T follicular helper cell (primary cell): ENCODE results near the gene FGFBP2.
"Not testable (repeated sequence)": the region's sequence is repeated elsewhere in the genome, so short reads cannot be mapped to it uniquely, and the experiment has no call there.

Experiments used
- DNase-seq: peaks from one replicate; pipeline ENCODE4 v3.0.0-alpha.2; 2020; ENCODE audit warnings: low read depth

Gene FGFBP2

DNA sequence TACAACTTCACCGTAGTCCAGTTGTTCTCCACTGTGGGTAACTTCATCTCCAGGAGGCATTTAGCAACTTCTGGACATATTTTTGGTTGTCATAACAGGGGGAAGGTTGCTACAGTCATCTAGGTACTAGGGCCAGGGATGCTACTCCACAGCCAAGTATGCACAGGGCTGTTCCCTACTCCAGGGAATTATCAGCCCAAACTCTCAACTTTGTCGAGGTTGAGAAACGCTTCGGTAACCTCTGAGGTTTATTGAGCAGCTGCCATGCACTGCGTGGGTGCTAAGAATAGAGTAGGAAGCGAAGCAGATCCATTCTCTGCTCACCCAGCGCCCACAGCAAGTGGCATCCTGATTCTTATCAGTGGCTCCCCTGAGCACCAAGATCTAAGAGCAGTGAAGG, 32.7 kb downstream of the FGFBP2 start:
- no peak for DNase-seq

DNA sequence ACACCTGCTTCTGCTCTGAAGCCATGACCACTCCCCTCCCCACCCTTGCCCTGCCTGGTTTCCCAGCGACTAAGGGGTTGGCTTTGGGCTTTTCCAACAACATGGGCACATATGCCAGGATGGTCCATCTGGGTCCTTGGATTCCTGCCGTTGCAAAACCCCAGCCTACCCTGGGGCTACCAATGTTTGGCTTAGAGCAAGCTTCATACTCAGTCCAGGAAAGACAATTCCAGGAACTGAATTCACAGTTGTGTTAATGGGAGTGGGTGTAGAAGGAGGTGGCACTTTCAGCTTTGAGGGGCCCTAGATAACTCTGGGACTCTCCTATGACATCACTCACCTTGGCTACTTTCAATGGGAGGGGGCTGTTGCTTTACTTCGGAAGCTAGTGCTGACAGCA, 33.4 kb downstream of the FGFBP2 start:
- no peak for DNase-seq

DNA sequence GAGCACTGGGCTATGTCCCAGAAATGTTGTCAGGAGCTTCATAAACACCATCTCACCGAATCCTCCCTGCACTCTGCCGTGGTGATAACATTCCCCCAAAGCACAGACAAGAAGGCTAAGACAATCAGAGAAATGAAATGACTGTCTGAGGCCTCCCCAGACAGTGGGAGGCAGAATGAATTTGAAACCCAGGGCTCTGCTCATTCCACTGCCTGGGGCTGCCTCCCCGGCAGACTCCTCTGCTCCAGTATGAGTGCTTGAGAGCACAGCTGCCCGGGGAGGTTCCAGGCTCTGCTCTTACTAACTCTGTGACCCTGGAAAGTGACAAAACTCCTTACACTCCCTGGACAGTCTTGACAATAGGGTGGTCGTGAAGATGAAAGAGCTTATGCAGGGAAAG, 34.1 kb downstream of the FGFBP2 start:
- no peak for DNase-seq

DNA sequence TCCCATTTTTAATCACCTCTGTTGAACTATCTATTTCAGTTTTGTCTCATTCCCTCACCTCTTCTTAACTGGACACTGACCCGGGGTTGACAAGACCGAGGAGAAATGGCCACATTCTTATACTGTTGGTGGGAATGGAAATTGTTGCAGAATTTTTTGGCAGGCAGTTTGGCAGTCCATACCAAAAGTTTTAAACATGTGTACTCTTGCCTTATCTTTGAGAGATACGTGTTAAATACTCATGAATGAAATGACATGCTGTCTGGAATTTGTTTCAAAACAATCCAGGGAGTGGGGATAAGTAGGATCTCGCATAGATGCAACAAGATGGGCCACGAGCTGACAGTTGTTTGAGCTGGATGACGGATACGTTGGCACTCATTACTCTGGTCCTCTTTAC, 36.5 kb downstream of the FGFBP2 start:
- DNase-seq, result no peak

DNA sequence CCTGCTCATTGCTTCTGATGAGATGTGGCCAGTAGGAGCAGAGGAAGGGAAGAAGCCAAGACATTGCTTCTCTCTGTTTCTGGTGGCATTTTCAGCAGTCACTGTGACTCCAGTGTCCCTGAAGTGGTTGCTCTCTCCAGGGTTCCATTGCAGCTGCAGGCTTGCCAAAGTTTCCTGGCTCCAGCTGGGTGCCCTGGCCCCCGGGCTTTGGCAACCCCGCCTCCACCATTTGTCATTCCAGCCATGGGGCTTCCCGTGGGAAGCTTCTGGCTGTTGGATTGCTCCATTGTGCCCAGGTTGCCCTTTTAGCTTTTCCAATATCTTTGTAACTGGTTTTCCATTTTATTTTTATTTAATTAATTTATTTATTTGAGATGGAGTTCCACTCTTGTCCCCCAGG, 37.1 kb downstream of the FGFBP2 start:
- DNase-seq, result no peak

DNA sequence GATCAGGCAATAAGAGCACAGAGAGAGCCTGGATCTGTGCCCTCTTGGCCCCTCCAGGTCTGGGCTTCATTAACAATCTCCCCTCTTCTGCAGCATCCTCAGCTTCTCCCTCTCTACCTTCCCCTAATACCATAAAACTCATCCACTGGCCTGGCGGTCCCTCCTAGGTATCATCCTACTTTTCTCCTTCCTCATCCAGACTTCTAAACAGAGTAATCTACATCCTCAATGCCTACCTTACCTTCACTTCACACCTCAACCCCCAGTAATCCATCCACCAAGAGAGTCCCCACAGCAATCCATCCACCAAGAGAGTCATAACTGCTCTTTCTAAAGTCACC, 41.4 kb downstream of the FGFBP2 start:
- DNase-seq, result no peak

DNA sequence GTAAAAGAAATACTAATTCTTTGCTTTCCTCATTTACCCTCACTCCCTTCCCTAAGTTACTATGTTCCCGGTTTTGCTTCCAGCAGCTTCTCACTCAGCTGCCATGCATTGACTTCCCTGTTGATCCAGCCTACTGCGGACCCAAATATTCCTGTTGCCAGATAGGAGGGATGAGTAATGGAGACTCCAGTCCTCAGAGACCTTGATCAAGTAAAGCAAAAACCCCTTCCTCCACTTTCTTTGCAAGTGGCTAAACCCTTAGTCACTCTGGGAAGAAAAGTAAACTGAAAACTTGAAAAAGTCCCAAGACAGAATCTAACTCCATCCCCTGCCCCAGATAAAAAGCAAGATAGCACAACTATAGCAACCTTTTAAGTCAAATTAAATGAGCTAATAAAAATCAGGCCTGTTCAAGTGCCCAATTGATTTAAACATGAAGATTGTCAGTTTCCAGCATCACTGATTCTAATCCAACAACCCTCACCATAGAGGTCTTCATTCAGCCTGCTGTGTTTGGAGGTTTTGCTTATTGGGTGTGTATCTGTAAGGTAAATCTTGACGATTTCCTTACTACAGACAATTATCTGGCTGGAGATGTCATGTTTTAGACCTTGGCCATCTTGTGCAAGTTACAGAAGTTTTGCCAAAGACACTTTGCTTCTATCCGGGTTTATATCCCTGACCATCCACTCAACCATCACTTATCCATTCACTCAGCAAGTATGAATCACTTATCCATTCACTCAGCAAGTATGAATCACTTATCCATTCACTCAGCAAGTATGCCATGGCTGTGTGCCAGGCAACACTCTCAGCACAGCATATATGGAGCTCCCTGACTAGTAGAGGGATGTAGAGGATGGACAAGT, 42.0 kb downstream of the FGFBP2 start:
- DNase-seq, result no peak

DNA sequence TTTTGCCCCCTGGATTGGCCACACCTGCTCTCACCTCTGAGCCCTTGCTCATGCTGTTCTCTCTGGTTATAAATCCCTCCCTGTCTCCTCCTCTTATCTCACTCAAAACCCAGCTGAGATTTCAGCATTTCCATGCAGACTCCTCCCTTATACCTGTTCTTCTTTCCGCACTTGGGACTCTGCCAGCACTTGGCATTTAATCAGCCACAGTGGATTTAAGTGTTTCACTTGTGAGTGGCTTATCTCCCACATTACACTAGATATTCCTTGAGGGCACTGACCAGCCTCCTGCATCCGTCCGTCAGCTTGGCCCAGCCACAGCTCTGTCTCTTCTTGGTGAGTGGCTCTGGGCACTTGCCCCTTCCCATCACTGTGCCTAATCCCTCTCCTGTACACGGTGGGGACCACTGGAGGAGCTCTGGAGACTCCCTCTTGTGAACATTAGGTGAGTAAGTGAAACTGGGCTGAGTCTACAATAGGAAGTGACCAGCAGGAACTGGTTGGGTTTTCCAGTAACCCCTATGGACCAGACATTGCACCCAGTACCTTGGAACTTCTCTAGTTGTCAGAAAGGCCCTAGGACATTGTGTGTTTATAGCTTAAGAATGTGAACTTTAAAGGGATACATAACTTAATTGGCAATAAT, 44.4 kb downstream of the FGFBP2 start:
- DNase-seq, result no peak

DNA sequence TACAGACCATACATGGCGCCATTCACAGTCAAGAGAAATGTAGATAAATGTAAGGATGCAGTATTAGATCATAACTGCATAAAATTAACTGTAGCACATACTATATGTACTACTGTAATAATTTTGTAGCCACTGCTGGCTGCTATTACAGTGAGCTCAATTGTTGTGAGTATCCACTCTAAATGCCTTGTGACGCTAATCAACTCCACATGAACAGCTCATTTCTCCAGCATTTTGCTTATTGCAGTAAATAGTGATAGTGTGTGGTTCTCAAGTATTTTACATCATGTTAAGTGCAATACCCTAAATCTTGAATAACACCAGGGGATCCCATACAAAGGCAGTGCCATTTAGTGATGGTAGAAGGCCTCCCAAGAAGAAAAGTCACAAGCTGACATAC, 45.7 kb downstream of the FGFBP2 start:
- DNase-seq, result no peak

DNA sequence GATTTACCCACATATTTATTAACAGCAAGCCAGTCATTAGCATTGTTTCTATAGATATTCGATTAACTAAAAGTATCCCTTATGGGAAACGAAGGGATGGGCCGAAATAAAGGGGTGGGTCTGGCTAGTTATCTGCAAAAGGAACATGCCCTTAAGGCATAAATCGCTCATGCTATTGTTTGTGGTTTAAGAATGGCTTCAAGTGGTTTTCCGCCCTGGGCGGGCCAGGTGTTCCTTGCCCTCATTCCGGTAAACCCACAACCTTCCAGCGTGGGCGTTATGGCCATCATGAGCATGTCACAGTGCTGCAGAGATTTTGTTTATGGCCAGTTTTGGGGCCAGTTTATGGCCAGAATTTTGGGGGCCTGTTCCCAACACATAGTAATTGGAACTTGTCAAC, 46.6 kb downstream of the FGFBP2 start:
- DNase-seq, result not testable (repeated sequence)

DNA sequence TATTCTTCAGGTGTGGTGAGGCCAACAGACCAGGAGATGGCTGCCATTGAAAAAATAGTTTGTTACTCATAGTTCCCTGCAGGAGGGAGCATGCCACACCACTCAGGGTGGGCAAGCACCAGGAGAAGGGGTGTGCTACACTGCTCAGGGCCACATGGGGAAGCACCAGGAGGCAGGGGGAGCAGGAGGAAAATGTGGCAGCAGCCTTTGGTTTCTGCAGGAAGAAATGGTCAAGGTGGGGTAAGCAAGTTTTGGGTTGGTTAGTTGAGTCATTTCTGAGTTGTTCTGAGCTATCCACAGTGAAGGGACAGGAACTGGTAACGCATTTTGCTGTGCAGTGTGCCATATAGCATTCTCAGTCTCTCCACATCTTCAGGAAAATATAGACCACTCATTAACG, 48.2 kb downstream of the FGFBP2 start:
- DNase-seq, result no peak

DNA sequence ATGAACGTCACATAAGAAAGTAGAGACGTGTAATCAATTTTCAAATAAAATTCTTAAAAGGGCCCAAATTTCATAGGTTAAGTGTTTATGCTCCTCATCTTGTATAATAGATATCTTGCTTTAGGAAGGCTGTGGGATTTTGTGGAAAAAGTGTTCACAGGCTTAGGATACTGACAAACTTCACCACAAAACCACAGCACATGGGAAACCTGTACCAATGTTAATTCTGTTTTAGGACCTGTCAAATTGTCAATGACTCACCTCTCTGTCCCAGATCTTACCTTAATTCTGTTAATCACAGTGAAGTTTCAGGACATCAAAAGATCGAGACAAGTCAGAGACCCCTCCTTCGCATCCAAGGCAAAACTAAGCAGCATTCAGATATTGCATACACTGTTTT, 48.7 kb downstream of the FGFBP2 start:
- DNase-seq, result no peak

DNA sequence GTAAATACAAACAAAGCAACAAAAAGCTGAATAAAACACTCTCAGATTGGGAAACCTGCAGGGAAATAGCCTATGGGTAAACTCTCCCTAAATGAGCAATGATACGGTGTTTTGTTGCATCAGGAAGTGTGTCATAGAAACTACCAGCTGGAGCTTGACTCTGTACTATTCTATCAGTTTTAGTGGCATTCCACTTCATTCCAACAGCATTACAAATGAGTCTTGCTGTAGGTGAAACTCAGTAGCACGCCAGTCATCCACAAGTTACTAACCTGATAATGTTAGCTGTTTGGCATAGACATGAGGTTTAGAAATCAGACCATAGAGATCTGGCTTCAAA, 49.4 kb downstream of the FGFBP2 start:
- DNase-seq, result no peak

DNA sequence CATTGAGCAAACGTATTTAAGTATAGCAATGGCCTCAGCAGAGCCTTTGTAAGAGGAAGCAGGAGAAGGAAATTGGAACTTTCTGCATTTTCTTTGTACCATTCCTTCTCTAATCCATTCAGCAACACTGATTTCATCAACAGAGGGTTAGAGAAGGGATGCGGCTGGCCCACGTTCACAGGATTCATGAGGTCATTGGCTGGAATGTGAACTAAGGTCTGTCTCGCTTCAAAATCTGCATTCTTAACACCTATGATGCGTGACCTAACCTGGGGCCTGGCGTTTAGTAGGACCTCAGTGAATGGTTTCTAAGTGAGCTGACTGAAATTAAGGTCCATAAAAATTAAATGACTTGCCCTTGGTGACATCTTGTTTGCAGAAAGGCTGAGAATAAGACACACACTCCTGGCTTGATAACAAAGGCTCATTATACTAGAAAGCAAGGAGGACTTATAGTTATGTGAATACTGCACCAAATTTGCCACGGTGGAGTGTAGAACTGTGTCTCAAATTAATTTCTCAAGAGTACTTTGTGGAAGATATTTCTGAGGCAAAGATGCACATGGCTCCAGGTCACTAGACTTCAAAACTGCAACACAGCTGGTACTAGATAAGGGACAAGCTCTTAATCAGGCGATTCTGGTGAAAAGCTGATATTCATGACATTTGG, 49.9 kb downstream of the FGFBP2 start:
- DNase-seq, result no peak

DNA sequence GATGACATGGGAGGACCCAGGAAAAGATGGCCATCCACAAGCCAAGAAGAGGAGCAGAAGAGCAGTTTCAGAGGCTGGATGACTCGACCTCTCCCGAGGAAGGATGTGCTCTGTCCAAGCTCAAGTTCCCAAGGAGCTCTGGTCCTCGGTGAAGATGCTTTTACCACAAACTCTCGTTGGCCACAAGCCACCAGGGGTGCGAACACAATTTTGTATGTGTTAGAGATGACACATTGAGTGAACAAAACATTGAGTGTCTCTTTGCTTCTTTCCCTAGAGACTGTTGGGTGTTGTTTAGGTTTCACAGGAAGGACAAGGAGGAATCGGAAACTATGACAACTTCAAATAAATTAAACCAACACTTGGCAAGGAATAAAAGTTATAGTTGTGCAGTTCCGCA, 50.7 kb downstream of the FGFBP2 start:
- DNase-seq, result no peak
